ENCODE data around the gene SLC28A3.
"Not testable (repeated sequence)": the region's sequence is repeated elsewhere in the genome, so short reads cannot be mapped to it uniquely, and the experiment has no call there.

Gene SLC28A3, protein sequence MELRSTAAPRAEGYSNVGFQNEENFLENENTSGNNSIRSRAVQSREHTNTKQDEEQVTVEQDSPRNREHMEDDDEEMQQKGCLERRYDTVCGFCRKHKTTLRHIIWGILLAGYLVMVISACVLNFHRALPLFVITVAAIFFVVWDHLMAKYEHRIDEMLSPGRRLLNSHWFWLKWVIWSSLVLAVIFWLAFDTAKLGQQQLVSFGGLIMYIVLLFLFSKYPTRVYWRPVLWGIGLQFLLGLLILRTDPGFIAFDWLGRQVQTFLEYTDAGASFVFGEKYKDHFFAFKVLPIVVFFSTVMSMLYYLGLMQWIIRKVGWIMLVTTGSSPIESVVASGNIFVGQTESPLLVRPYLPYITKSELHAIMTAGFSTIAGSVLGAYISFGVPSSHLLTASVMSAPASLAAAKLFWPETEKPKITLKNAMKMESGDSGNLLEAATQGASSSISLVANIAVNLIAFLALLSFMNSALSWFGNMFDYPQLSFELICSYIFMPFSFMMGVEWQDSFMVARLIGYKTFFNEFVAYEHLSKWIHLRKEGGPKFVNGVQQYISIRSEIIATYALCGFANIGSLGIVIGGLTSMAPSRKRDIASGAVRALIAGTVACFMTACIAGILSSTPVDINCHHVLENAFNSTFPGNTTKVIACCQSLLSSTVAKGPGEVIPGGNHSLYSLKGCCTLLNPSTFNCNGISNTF

DNA sequence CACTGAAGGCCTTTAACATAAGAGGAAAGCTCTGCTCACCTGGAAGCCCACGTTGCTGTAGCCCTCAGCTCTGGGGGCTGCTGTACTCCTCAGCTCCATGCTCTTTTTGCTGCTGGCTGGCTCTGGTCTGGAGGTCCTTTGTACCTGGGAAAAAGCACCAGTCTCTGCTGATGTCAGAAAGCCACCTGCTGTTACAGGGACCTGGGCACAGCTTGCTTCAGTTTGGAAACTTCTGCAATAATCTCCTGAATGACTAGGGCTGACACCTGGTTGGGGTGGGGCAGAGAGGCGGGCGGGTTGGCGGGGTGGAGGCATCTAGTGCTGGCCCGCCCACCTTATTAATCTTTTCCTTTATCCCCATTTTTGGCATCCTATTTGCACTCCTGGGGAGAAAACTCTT, at the start of gene SLC28A3:
TSS of gene SLC28A3 (minus strand) at position 224 of the 400 bp plus-strand sequence. CDS start at position 99, 125 bp downstream.
- no peak for DNase-seq

DNA sequence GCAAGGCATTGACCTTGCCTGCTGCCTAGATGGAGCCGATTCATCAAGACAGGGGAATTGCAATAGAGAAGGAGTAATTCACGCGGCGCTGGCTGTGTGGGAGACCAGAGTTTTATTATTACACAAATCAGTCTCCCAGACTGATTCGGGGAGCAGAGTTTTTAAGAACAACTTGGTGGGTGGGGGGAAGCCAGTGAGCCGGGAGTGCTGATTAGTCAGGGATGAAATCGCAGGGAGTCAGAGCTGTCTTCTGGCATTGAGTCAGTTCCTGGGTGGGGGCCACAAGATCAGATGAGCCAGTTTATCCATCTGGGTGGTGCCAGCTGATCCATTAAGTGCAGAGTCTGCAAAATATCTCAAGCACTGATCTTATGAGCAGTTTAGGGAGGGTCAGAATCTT, 49.7 kb upstream of the SLC28A3 start:
- not testable (repeated sequence) for DNase-seq

DNA sequence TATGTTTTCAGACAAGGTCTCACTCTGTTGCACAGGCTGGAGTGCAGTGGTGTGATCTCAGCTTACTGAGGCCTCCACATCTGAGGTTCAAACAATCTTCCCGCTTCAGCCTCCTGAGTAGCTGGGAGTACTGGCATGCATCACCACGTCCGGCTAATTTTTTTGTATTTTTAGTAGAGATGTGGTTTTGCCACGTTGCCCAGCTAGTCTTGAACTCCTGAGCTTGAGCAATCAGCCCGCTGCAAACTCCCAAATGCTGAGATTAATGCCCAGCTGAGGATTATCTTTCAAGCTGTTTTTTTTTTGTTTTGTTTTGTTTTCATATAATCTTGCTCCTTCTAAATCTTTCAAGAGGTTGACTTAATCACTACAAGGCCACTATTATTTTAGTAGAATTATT, 47.3 kb upstream of the SLC28A3 start:
- no peak for DNase-seq

DNA sequence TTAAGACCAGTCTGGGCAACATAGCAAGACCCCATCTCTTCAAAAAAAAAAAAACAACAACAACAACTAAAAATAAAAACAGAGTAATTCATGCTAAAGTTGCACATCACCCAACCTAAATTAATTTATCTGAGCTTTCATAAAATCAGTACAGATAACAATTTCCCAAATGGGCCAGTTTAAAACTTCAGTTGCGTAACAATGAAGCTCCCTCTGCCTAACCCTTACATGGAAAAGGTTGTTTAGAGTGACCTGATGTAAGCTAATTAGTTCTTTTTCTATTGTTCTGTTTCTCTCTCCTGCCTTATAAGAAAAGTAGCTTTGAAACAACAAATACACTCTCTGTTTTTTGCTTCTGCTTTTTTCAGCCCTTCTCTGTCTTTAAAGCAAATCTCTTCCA, 46.2 kb upstream of the SLC28A3 start:
- DNase-seq: no peak

DNA sequence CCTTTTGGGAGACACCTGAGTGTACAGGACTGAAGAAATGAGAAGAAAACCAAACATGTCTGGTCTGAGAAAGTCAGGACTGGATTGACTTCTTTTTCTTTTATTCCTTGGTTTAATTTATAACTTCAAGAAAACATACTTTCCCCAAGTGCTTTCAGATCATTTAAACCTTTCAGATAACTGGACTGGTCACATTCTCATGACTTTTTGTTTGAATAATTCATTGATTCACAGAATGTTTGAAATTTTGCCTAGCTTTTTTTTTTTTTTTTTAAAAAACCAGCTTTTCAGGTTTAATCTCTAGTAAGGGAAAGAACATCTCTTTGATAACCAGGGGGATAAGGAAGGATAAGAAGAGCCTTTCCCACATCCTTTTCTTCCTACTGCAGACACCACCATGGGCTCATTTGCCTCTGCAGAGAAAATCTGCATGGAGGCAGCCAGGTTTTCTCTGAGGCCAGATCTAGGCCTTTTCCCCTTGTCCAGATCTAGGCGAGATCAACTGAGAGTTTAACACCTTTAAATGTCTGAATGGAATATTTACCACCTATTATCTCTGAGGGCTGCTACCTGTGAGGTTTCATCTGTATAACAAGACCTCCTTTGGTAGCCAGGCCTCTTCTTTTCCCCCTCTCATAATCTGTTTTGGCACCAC, 45.0 kb upstream of the SLC28A3 start:
- DNase-seq: no peak

DNA sequence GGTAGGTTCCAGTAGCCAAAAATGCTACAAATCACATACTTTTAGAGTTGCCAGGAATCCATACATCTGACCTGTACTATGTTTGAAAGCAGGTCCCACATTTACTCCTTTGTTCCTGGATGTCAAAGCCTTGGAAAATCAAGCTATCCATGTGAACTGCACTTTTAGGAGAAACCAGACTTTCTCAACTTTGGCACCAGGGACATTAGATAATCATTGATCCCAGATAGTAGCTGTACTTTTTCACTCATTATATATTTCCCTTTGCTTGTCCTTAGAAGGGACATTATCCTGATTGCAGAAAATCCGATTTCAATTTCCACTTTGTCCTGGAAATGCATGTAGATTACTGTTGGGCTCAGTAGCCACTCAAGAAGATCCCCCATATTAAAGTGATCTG, 44.1 kb upstream of the SLC28A3 start:
- DNase-seq: no peak

DNA sequence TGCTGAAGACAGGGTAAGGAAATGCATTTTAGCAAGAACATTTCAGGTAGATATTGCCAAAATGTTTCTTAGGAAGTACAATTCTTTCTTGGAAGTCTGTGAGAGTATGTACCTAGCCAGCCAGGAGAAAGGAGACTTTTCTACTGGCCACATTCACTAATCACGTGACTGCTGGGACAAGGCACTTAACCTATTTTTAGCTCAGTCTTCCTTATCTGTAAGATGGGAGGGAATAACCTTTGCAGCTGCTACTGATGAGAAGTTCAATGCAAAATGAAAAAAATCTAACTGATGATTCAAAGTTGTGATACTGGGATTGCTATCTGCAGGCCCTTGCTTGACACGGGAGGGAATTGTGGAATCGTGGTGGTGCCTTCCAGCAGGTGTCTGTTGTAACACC, 42.6 kb upstream of the SLC28A3 start:
- DNase-seq: no peak

DNA sequence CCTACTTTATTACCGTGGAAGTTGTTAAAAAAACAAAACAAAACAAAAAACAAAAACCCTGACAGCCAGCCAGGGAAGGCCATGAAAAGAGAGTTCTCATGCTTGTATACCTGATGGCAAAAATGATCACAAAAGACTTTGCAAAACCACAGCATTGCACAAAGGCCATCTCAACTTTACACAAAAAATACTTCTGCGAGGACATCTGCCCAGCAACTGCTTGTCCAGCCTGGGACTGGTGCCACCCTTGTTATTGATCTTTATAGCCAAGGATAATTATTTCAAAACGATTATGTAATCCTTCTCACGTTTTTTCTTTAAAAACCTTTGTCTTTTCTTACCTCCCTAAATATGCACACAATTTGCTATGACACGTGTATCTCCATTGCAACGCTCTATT, 42.2 kb upstream of the SLC28A3 start:
- no peak for DNase-seq

DNA sequence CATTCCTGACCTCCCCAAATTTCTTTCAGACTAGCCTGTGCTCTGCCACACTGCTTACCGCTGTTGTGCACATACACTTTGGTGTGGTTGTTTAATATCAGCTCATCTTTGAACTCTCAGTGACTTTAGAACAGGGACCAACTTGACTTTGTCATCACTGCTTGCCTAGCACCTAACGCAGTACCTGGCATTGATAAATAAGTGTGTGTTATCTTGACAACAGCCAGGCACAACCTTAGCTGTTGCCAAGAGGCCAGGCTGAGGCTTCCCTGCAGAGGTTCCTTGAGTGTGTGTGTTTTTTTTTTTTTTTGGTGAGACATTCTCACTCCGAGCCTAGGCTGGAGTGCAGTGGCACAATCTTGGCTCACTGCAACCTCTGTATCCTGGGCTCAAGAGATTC, 41.0 kb upstream of the SLC28A3 start:
- no peak for DNase-seq

DNA sequence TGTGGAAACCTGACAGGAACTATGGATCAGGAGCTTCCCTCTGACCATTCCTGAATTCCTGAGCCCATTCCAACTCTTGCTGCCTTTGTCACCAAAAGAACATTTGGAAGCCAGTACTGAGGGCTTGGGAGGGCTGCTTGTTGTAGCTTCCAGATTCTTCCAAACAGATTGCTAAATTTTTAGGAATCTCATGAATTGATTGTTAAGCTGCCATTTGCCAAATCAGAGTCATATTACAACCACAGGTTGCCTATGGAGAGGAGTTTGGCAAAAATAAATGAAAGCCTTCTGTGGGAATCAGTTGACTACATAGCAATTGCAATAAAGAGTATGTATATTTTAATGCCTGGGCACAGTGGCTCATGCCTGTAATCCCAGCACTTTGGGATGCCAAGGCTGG, 39.2 kb upstream of the SLC28A3 start:
- DNase-seq: no peak

DNA sequence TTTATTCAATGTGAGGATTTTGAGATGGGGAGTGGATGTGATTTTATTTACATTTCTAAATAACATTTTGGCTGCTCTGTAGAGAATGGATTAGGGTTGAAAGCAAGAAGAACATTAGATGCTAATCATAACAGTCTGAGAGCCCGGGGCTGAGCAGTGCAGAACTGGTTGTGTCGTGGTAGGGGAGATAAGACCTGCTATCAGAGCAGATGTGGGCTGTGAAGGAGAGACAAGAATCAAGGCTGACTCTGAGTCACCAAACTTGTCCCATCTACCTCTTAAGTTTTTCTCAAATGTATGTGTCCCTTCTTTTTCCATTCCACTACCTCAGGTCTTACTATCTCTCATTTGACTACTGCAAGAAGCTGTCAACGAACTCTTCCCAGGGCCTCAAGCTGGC, 35.4 kb upstream of the SLC28A3 start:
- no peak for DNase-seq

DNA sequence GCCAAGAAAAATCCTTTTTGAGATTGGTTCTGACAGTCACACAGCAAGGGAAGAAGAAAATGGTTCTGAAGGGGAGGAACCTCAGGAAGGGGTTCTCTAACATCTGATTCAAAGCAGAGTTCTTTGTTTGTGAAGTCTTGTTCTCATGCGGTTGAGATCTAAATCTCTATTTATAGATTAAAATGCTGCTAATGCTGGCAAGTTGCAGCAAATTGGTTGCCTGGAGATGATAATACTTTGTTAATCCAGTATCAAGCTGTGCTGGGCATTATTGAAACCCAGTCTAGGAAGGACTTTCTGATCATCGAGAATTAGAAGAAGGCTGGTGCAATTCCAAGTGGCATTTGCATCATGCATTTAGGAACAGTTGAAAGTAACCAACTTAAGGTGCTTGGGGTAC, 34.0 kb upstream of the SLC28A3 start:
- DNase-seq: no peak

DNA sequence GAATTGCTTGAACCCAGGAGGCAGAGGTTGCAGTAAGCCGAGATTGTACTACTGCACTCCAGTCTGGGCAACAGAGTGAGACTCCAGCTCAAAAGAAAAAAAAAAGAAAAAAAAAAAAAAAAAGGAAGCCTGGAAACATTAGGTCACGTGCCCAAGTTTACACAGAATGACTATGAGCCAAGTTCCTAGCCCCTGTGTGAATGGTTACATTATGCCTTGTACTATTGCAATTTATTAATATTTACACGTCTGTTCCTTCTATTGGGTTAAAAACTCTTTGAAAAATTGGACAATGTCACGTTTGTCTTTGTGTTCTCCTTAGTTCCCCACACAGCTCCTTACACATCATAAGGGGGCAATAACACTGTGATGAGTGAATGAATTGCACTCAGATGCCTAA, 33.5 kb upstream of the SLC28A3 start:
- no peak for DNase-seq

DNA sequence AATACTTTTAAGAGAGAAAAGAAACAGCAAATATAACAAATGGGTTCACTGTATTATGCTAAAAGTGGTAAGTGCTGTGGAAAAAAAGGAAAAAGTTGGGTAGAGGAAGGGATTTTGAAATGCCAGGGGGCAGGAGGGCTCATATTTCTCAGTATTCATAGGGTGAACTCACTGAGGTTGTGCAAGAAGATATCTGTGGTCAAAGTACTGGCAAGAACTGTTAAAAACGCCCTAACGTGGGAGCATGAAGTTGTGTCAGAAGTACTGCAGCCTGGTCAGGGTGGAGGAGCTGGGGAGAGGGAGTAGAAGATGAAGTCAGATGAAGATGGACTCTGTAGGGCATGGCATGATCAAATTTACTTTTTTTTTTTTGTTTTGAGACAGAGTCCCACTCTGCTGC, 31.2 kb upstream of the SLC28A3 start:
- DNase-seq: no peak

DNA sequence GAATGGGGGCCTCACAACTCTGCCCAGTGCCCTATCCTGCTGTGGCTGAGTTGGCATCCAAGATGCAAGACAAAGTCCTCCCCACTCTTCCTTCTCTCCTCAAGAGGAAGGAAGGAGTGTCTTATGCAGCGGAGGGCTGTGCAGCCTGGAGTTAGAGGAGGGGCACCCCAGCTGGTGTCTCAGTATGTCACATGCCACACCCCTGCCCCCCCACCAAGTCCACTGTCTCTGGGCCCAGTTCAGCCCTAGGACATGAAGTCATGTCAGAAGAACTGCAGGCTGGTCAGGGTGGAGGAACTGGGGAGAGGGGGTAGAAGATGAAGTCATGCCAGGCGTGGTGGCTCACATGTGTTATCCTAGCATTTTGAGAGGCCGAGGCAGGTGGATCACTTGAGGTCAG, 28.0 kb upstream of the SLC28A3 start:
- no peak for DNase-seq

DNA sequence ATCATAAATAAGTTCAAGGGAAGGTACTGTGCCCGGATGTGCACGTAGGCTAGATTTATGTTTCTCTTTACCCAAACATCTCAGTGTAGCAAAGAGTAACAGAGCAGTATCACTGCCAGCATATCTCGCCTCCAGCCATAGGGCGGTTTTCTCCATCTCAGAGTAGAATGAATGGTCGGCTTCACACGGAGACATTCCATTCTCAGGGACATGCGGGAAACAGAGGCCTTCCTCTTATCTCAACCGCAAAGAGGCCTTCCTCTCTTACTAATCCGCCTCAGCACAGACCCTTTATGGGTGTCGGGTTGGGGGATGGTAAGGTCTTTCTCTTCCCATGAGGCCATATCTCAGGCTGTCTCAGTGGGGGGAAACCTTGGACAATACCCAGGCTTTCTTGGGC, 27.2 kb upstream of the SLC28A3 start:
- DNase-seq: not testable (repeated sequence)

DNA sequence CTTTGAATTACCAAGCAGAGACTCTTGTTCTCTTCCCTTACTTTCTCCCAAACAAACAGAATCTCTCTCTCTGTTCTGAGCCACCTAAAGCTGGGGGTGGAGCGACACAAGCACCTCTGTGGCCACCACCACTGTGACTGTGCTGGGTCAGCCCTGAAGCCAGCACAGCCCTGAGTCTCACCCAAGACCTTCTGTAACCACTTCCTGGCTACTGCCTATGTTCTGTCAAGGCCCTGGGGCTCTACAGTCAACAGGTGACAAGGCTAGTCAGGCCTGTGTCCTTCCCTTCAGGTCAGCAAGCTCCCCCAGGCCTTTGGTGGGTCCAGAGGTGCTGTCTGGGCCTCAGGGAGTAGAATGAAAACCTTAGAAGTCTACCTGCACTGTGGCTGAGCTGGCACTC, 26.1 kb upstream of the SLC28A3 start:
- no peak for DNase-seq

DNA sequence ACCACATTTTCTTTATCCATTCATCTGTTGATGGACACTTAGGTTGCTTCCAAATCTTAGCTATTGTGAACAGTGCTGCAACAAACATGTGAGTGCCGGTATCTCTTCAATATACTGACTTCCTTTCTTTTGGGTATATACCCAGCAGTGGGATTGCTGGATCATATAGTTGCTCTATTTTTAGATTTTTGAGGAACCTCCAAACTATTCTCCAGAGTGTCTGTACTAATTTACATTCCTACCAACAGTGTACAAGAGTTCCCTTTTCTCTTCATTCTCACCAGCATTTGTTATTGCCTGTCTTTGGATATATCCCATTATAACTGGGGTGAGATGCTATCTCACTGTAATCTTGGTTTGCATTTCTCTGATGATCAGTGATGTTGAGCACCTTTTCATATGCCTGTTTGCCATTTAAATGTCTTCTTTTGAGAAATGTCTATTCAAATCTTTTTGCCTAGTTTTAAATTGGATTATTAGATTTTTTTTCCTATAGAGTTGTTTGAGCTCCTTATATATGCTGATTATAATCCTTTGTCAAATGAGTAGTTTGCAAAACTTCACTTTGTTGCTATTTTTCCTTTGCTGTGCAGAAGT, 24.4 kb upstream of the SLC28A3 start:
- DNase-seq: not testable (repeated sequence)

DNA sequence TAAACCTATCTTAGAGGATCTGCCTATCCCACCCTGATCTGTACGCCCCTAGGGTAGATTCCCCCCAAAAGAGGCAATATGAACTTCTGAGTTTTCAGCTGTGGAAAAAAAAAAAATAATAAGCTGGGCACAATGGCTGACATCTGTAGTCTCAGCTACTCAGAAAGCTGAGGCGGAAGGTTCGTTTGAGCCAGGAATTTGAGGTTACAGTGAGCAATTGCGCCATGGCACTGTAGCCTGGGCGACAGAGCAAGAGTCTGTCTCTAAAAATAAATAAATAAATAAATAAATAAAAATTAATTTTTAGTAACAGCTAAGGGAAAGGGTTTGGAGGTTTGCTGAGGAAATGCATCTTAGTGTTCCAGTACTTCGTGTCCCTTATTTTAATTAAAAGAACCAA, 21.1 kb upstream of the SLC28A3 start:
- no peak for DNase-seq

DNA sequence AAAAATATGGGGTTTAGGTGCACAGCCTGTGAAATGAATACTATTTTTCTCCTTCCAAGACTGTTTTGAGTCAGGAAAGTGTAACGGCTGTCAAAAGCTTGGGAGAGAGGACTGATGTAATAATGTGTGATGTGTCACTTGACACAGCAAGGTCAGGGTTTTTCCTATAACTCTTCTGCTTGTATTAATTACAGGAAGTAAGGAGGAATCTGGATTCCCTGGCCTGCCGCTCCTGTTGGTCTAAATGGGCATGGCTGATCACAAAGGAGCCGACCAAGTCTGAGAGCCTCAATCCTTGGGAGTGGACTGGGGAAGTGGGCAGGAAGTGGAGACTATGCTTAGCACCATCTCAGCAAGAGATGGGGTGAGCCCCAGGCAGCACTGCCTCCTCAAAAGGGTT, 16.7 kb upstream of the SLC28A3 start:
- no peak for DNase-seq

DNA sequence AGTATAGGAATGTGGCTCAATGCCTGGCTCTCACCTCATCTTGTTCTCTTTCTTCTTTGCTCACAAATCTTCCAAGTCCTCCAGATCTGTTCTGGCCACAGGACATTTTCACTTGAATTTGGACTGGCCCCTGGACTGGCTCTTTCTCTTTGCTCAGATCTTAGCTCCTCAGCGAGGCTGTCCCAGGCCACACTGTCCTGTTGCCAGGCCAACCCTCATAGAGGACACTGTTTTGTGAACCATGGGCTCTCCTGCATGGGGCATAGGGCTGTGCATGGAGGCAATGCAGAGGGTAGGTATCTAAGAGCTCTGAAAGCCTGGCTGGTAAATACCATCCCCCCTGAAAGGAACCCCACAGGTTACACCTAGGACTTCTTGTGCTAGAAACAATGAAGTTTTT, 13.5 kb upstream of the SLC28A3 start:
- no peak for DNase-seq

DNA sequence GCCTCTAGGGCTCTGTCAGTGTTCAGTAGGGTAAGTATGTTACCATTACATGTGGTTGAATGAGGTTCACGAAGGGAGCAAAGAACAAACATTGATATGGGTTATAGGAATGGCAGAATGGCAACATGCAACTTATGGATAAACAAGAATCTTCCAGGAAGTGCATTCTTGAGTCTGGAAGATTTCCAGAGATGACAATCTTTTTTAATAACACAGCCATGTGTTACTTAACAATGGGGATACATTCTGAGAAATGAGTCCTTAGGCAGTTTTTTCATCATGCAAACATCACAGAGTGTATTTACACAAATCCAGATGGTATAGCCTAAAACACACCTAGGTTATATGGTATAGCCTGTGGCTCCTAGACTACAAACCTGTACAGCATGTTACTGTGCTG, 9.1 kb upstream of the SLC28A3 start:
- DNase-seq: no peak

DNA sequence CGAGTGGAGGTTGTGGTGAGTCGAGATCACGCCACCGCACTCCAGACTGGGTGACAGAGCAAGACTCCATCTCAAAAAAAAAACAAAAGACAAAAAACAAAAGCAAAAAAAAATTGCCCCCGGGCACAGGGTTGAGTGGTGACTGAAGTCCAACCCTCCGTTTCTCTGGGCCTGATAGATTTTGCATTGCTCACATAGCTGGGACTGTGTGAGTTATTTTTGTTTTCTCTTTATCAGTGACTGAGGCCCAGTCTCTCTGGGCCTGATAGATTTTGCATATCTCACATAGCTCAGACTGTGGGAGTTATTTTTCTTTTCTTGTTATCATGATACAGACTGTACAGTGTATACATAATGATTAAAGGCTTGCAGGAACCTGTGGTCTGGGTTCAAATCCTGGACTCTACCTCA, 2.6 kb upstream of the SLC28A3 start:
- DNase-seq: no peak

DNA sequence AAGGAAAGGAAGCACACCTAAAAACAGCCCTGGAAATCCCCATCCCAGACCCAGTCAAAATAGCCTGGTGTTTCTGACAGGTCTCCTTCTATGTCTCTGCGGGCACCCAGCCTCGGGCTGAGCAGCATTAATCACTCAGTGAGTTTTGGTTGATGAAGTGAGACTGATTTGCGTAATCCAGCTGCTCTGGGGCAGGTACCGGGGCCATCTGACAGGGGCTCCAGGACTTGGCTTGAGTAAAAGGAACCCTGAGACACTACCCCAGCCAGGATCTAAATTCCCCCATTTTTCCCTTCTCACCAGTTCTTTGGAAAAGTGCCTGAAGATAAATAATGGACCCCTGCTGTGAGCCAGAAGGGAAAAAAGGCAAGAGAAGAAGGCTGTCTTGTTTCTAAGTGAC, 596 bp downstream of the SLC28A3 start:
- no peak for DNase-seq

All from NCI-H2227 treated with DMSO at 0.1 percent for 48 hours (cell line).